Measurements from ENCODE around the gene PHACTR1. TPM values are rescaled to one million over a fixed set of nuclear protein-coding genes. Genes with fewer than 3 reads are reported as not detected.

Gene PHACTR1
- total RNA-seq, 2 donors from 2014 or later = 2.8 to 6.3 TPM

- Histone ChIP-seq H3K9me3 (ENCODE audit: control insufficient read depth, low read length) (no peaks in the 10 kb centered on the region), H3K27ac (ENCODE audit: low read depth, low read length) (no peak overlapping the region), H3K4me1 (ENCODE audit: control insufficient read depth, insufficient read depth, low read length) (no peaks in the 10 kb centered on the region), H3K4me3 (ENCODE audit: low read length) (no peak overlapping the region), H3K9ac (ENCODE audit: extremely low read depth, low read length, poor library complexity, severe bottlenecking) (no peak overlapping the region), H3K27me3 (ENCODE audit: control insufficient read depth, insufficient read depth, low read length, poor library complexity, severe bottlenecking) (no peaks in the 10 kb centered on the region), H3K36me3 (ENCODE audit: control insufficient read depth, insufficient read depth, low read length) (no peaks in the 10 kb centered on the region)
- DNase-seq = no peak
- Mint-ChIP-seq H3K27me3 (ENCODE audit: insufficient read depth) (no peaks in the 10 kb centered on the region), H3K4me3 (no peak overlapping the region), H3K4me1 (no peaks in the 10 kb centered on the region), H3K36me3 (ENCODE audit: low read depth) (no peaks in the 10 kb centered on the region), H3K9me3 (no peaks in the 10 kb centered on the region), H3K27ac (no peak overlapping the region)
- WGBS, 2 experiments (ENCODE audit: insufficient coverage in 1 of 2, insufficient read length in 1 of 2) = 97% methylated on average over 3 of the region's 3 CpGs; no CpG with 5 or more reads in 1 of the 2 experiments
- TF ChIP-seq, protein P1, sequence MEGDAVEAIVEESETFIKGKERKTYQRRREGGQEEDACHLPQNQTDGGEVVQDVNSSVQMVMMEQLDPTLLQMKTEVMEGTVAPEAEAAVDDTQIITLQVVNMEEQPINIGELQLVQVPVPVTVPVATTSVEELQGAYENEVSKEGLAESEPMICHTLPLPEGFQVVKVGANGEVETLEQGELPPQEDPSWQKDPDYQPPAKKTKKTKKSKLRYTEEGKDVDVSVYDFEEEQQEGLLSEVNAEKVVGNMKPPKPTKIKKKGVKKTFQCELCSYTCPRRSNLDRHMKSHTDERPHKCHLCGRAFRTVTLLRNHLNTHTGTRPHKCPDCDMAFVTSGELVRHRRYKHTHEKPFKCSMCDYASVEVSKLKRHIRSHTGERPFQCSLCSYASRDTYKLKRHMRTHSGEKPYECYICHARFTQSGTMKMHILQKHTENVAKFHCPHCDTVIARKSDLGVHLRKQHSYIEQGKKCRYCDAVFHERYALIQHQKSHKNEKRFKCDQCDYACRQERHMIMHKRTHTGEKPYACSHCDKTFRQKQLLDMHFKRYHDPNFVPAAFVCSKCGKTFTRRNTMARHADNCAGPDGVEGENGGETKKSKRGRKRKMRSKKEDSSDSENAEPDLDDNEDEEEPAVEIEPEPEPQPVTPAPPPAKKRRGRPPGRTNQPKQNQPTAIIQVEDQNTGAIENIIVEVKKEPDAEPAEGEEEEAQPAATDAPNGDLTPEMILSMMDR (conservative IDR thresholded peaks at IDR 0.05) = no peak
Observed at GRCh38 chr6:12772416-12772815, 55.8 kb downstream of the PHACTR1 start.

DNA sequence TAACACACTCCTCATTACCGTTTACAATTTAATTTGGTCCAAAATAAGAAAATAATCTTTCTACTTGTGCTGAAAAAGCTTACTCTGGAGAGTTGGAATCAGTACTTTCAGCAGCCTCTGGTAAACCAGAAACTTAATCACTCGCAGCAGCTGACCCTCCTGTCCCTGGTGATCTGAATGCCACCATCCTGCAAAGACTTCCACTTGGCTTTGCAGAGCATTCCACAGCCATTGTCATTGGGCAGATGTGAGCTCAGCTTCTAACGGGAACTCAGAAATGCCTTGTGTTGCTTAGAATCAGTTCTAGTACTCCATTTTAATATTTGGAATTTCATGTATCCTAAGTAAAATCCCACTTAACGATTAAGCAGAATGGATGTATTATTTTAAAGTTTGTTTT is 59.7 kb downstream of the PHACTR1 start:
- no peak overlapping the region for H3K27ac Mint-ChIP-seq

DNA sequence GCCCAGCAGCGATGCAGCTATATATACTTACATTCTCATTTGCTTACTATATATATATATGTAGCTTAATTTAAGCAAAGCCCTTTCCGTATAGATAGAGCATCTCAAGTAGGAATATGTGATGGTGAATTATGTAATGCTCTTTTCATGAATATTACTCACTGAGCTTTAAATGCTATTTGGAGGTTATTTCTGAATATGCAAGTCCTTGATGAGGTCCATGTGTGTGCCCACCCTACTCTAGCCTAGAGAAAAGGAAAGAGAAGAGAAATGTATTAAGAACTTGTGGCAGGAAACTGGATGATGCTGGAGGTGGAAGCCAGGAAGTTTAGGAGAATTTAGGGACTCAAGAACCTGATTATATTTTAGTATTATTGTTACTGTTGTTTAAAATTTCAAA is 63.2 kb downstream of the PHACTR1 start:
- 100% methylated on average over 1 of the region's 2 CpGs; no CpG with 5 or more reads in 1 of the 2 experiments for WGBS, 2 experiments (ENCODE audit: insufficient coverage in 1 of 2, insufficient read length in 1 of 2)
- H3K4me3 Mint-ChIP-seq = no peak overlapping the region

More for the DNA sequence above, 59.7 kb downstream of the PHACTR1 start:
- Mint-ChIP-seq H3K4me1 (peaks cover 6% of the 10 kb centered on the region), H3K4me3 (no peak overlapping the region), H3K36me3 (ENCODE audit: low read depth) (no peaks in the 10 kb centered on the region), H3K9me3 (no peaks in the 10 kb centered on the region), H3K27me3 (ENCODE audit: insufficient read depth) (no peaks in the 10 kb centered on the region)
- no peak overlapping the region for H3K27ac ChIP-seq (ENCODE audit: low read depth, low read length)
- H3K36me3 ChIP-seq (ENCODE audit: control insufficient read depth, insufficient read depth, low read length) = no peaks in the 10 kb centered on the region
- TF ChIP-seq, protein P1 (conservative IDR thresholded peaks at IDR 0.05) = no peak
- no peak overlapping the region for H3K4me3 ChIP-seq (ENCODE audit: low read length)
- H3K9me3 ChIP-seq (ENCODE audit: control insufficient read depth, low read length) = no peaks in the 10 kb centered on the region
- WGBS, 2 experiments (ENCODE audit: insufficient coverage in 1 of 2, insufficient read length in 1 of 2) = 75 to 79% methylated on average over 1 to 3 of the region's 4 CpGs
- no peaks in the 10 kb centered on the region for H3K27me3 ChIP-seq (ENCODE audit: control insufficient read depth, insufficient read depth, low read length, poor library complexity, severe bottlenecking)
- H3K4me1 ChIP-seq (ENCODE audit: control insufficient read depth, insufficient read depth, low read length) = no peaks in the 10 kb centered on the region
- no peak for DNase-seq
- H3K9ac ChIP-seq (ENCODE audit: extremely low read depth, low read length, poor library complexity, severe bottlenecking) = no peak overlapping the region

More for the DNA sequence above, 63.2 kb downstream of the PHACTR1 start:
- Histone ChIP-seq H3K4me3 (ENCODE audit: low read length) (no peak overlapping the region), H3K27me3 (ENCODE audit: control insufficient read depth, insufficient read depth, low read length, poor library complexity, severe bottlenecking) (no peaks in the 10 kb centered on the region), H3K36me3 (ENCODE audit: control insufficient read depth, insufficient read depth, low read length) (no peaks in the 10 kb centered on the region), H3K9ac (ENCODE audit: extremely low read depth, low read length, poor library complexity, severe bottlenecking) (no peak overlapping the region), H3K9me3 (ENCODE audit: control insufficient read depth, low read length) (no peaks in the 10 kb centered on the region), H3K4me1 (ENCODE audit: control insufficient read depth, insufficient read depth, low read length) (no peaks in the 10 kb centered on the region), H3K27ac (ENCODE audit: low read depth, low read length) (no peak overlapping the region)
- TF ChIP-seq, protein P1 (conservative IDR thresholded peaks at IDR 0.05) = no peak
- Mint-ChIP-seq H3K9me3 (no peaks in the 10 kb centered on the region), H3K4me1 (peaks cover 6% of the 10 kb centered on the region), H3K36me3 (ENCODE audit: low read depth) (no peaks in the 10 kb centered on the region), H3K27me3 (ENCODE audit: insufficient read depth) (no peaks in the 10 kb centered on the region), H3K27ac (no peak overlapping the region)
- no peak for DNase-seq
